CD4-positive, CD25-positive, alpha-beta regulatory T cell (primary cell): ENCODE measurements around the gene PLCB1. TPM values are rescaled to one million over a fixed set of nuclear protein-coding genes. Genes with fewer than 3 reads are reported as not detected.
"Not testable (repeated sequence)": the region's sequence is repeated elsewhere in the genome, so short reads cannot be mapped to it uniquely, and the experiment has no call there.

ENCODE experiments used
- ATAC-seq, 2 donors: fragments of 150-1000 bp; cut with Tn5 transposase; one replicate each; pipeline ENCODE4 v1.10.0; 2021; ENCODE audit warnings: low read depth in 2 of 2, moderate number of reproducible peaks in 2 of 2, moderate library complexity in 1 of 2
- DNase-seq, 3 donors: peaks; one replicate each; pipeline versions ENCODE4 v3.0.0 to v3.0.0-alpha.2; 2012 to 2022; ENCODE audit warnings: mixed read lengths in 1 of 3
- H3K27ac ChIP-seq: one replicate; pipeline ENCODE4 v1.7.0; 2013; ENCODE audit warnings: mild to moderate bottlenecking, low read length; ENCODE audit not compliant: insufficient read depth, poor library complexity, severe bottlenecking
- H3K27me3 ChIP-seq: one replicate; pipeline ENCODE4 v1.7.0; 2013; ENCODE audit warnings: low read length; ENCODE audit not compliant: control insufficient read depth, insufficient read depth
- H3K36me3 ChIP-seq: one replicate; pipeline ENCODE4 v1.7.0; 2013; ENCODE audit warnings: mild to moderate bottlenecking, low read length, moderate library complexity; ENCODE audit not compliant: control insufficient read depth, insufficient read depth
- H3K4me1 ChIP-seq: 2 replicates; pipeline ENCODE4 v1.7.0; 2013; ENCODE audit warnings: mild to moderate bottlenecking, low read length; ENCODE audit not compliant: insufficient read depth, control insufficient read depth, poor library complexity, severe bottlenecking
- H3K4me3 ChIP-seq: one replicate; pipeline ENCODE4 v1.7.0; 2013; ENCODE audit warnings: low read depth, mild to moderate bottlenecking, low read length, moderate library complexity
- H3K9me3 ChIP-seq, 2 experiments: 1 replicate in 1 of 2; 2 replicates in 1 of 2; pipeline ENCODE4 v1.7.0; 2013; ENCODE audit warnings: low read length in 2 of 2, mild to moderate bottlenecking in 1 of 2, moderate library complexity in 1 of 2; ENCODE audit not compliant: control insufficient read depth in 2 of 2
- H3K27ac Mint-ChIP-seq, 3 donors: one replicate each; pipeline ENCODE4 v1.8.0; 2020 to 2022; ENCODE audit warnings: mild to moderate bottlenecking in 3 of 3, mixed read lengths in 3 of 3, moderate library complexity in 2 of 3
- H3K27me3 Mint-ChIP-seq: one replicate; pipeline ENCODE4 v1.8.0; 2022; ENCODE audit warnings: mild to moderate bottlenecking, mixed read lengths
- H3K36me3 Mint-ChIP-seq: one replicate; pipeline ENCODE4 v1.8.0; 2020; ENCODE audit warnings: mixed read lengths
- H3K4me1 Mint-ChIP-seq, 4 donors: one replicate each; pipeline ENCODE4 v1.8.0; 2020 to 2022; ENCODE audit warnings: mixed read lengths in 4 of 4, mild to moderate bottlenecking in 1 of 4
- H3K4me3 Mint-ChIP-seq, 4 donors: one replicate each; pipeline ENCODE4 v1.8.0; 2020 to 2022; ENCODE audit warnings: mild to moderate bottlenecking in 4 of 4, mixed read lengths in 4 of 4, moderate library complexity in 3 of 4
- H3K9me3 Mint-ChIP-seq, 7 donors: one replicate each; pipeline ENCODE4 v1.8.0; 2020 to 2022; ENCODE audit warnings: mixed read lengths in 7 of 7, mild to moderate bottlenecking in 3 of 7, moderate library complexity in 2 of 7
- polyA plus RNA-seq, 4 donors: library from polyadenylated mRNA; unstranded; fragments of 300-500 nt; fragmentation: Illumina TruSeq; gene quantifications; one replicate each; pipeline ENCODE4 v1.2.3, GENCODE V29; 2021
- total RNA-seq: library from RNA; stranded (reverse); gene quantifications from one replicate; pipeline ENCODE4 v1.2.3, GENCODE V29; 2022

The PLCB1 gene
- total and polyA plus RNA-seq, 5 donors from 2014 or later: 0.17 to 1.8 (median 0.44) TPM; not detected in 2

DNA sequence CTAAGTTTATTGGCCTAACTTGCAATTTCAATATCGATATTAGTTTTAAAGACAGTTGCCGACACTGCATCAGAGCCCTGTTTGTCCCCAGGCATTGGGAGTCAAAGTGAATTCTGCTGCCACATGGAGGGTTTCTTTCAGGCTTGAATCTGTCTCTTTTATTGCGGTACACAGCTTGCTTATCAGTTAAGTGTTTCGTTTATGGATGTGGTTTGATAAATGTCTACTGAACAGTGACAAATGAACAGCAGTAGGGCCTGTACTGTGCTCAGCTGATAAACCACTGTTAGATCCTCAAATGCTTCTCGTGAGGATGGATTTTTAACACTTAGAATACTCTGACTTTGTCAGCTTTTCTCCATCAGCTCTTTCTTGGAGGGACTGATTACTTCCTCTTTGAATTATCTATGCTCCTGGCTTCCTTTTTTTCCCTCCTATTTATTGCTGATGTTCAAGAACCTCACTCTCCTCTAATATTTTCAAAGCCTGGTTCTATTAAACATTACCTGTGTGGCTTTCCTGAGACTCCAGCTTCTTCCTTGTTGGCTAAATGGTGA is 240.8 kb downstream of the PLCB1 start:
- H3K4me3 Mint-ChIP-seq: no peak overlapping the region
- H3K9me3 ChIP-seq: no peaks in the 10 kb centered on the region
- H3K27me3 ChIP-seq: no peaks in the 10 kb centered on the region
- no peak overlapping the region for H3K27ac Mint-ChIP-seq
- H3K9me3 Mint-ChIP-seq: peaks cover 0 to 2% (median 0%) of the 10 kb centered on the region in 7 donors
- H3K27me3 Mint-ChIP-seq: peaks cover 4% of the 10 kb centered on the region
- no peaks in the 10 kb centered on the region for H3K4me1 ChIP-seq
- no peaks in the 10 kb centered on the region for H3K36me3 ChIP-seq
- DNase-seq: no peak
- no peaks in the 10 kb centered on the region for H3K4me1 Mint-ChIP-seq
- no peak for ATAC-seq
- no peak overlapping the region for H3K27ac ChIP-seq
- H3K4me3 ChIP-seq: no peak overlapping the region
- H3K36me3 Mint-ChIP-seq: no peaks in the 10 kb centered on the region

DNA sequence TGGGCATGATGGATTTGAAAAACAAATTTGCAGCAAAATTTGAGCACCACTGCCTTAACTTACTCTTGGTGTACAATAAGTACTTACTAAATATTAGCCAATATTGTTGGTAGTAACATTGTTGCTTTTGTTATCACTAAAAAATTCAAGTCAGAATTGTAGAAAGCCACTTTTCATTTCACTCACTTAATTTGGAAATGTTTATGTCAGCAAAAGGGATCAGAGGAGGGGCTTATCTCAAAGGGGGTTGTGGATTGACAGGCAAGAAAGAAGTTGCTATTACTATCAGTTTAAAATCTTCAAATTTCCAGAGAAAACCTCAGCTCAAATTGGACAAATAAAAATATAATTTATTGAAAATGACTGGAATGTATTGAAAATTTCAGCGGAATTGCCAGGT is 241.5 kb downstream of the PLCB1 start:
- H3K9me3 Mint-ChIP-seq: peaks cover 0 to 2% (median 0%) of the 10 kb centered on the region in 7 donors
- peaks cover 4% of the 10 kb centered on the region for H3K27me3 Mint-ChIP-seq
- Histone ChIP-seq H3K4me3 (no peak overlapping the region), H3K4me1 (no peaks in the 10 kb centered on the region), H3K9me3 (no peaks in the 10 kb centered on the region), H3K36me3 (no peaks in the 10 kb centered on the region), H3K27me3 (no peaks in the 10 kb centered on the region), H3K27ac (no peak overlapping the region)
- no peaks in the 10 kb centered on the region for H3K36me3 Mint-ChIP-seq
- no peak overlapping the region for H3K27ac Mint-ChIP-seq
- no peaks in the 10 kb centered on the region for H3K4me1 Mint-ChIP-seq
- ATAC-seq: no peak
- no peak for DNase-seq
- no peak overlapping the region for H3K4me3 Mint-ChIP-seq

DNA sequence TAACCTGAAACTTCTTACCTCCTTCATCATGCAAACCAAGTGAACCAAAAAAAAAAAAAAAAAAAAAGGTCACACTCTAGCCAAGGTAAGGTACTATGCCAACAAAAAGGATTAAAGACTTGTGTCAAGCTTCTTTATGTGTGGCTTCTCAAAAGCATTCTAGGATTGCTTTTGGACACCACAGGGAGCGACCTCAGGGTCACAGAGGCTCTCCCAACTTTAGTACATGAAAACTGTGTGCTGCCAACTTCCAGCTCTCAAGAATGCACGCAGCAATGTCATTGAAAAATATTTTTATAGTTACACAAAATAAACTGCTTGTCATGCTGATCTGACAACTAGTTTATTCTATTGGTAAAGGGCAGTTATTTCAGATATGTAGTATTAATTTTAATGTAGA is 243.8 kb downstream of the PLCB1 start:
- H3K27ac ChIP-seq: no peak overlapping the region
- H3K36me3 Mint-ChIP-seq: no peaks in the 10 kb centered on the region
- H3K4me3 Mint-ChIP-seq: no peak overlapping the region
- ATAC-seq: no peak
- H3K4me1 Mint-ChIP-seq: no peaks in the 10 kb centered on the region
- peaks cover 4% of the 10 kb centered on the region for H3K27me3 Mint-ChIP-seq
- H3K36me3 ChIP-seq: no peaks in the 10 kb centered on the region
- no peak overlapping the region for H3K4me3 ChIP-seq
- H3K9me3 ChIP-seq: no peaks in the 10 kb centered on the region
- DNase-seq: no peak
- H3K4me1 ChIP-seq: no peaks in the 10 kb centered on the region
- H3K9me3 Mint-ChIP-seq: peaks cover 0 to 3% (median 0%) of the 10 kb centered on the region in 7 donors
- H3K27ac Mint-ChIP-seq: no peak overlapping the region
- no peaks in the 10 kb centered on the region for H3K27me3 ChIP-seq

DNA sequence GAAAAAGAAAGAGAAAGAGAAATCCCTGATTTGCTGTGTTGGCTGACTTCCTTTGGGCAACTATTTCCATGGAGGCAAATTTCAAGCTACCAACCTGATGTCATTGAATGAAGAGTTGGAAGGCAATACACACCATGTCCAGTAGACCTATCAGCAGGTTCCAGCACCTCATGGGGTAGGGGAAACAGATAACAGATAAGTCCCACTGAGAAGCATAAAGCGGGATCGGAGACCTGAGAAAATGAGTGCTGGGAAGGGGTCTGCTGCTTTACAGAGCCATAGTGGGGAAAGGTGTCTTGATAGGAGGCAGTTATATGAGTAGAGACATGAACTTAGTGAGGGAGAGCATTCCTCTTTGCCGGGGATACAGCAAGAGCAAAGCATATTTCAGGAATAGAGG is 244.9 kb downstream of the PLCB1 start:
- Histone ChIP-seq H3K27me3 (no peaks in the 10 kb centered on the region), H3K9me3 (no peaks in the 10 kb centered on the region), H3K27ac (no peak overlapping the region), H3K4me1 (no peaks in the 10 kb centered on the region), H3K36me3 (no peaks in the 10 kb centered on the region), H3K4me3 (no peak overlapping the region)
- DNase-seq: no peak
- Mint-ChIP-seq H3K9me3 (peaks cover 0 to 3% (median 0%) of the 10 kb centered on the region in 7 donors), H3K27ac (no peak overlapping the region), H3K4me3 (no peak overlapping the region), H3K4me1 (no peaks in the 10 kb centered on the region), H3K27me3 (peaks cover 4% of the 10 kb centered on the region), H3K36me3 (no peaks in the 10 kb centered on the region)
- ATAC-seq: no peak

DNA sequence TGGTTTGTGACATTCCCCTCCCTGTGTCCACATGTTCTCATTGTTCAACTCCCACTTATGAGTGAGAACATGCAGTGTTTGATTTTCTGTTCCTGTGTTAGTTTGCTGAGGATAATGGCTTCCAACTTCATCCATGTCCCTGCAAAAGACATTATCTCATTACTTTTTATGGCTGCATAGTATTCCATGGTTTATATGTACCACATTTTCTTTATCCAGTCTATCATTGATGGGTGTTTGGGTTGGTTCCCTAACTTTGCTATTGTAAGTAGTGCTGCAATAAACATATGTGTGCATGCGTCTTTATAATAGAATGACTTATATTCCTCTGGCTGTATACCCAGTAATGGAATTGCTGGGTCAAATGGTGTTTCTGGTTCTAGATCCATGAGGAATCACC is 247.1 kb downstream of the PLCB1 start:
- not testable (repeated sequence) for H3K36me3 Mint-ChIP-seq, H3K9me3 Mint-ChIP-seq, H3K9me3 ChIP-seq, ATAC-seq, DNase-seq, H3K4me1 ChIP-seq, H3K4me3 ChIP-seq, H3K4me3 Mint-ChIP-seq, H3K27me3 Mint-ChIP-seq, H3K4me1 Mint-ChIP-seq, H3K27ac Mint-ChIP-seq, H3K36me3 ChIP-seq, H3K27ac ChIP-seq, H3K27me3 ChIP-seq

DNA sequence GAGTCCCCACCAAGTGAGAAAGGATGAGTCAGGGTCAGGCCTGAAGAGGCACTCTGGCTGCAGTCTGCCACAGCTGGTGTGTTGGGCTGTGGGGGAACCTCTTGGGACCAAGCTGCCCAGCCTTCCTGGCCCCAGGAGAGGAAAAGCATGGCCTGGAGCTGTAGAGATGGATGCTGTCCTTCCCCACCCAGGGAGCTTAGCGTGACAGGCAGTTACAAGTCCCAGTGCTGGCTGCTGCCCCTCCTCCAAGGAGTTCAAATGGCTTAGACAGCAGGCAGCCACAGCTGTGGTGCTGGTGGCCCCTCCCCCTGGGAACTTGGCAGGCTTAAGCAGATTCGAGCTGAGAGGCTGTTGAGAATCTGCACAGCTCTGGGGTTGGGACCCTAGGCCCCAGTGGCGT is 253.2 kb downstream of the PLCB1 start:
- Mint-ChIP-seq H3K4me1 (no peaks in the 10 kb centered on the region), H3K9me3 (peaks cover 0 to 2% (median 0%) of the 10 kb centered on the region in 7 donors), H3K27me3 (peaks cover 6% of the 10 kb centered on the region), H3K36me3 (no peaks in the 10 kb centered on the region), H3K4me3 (no peak overlapping the region), H3K27ac (no peak overlapping the region)
- DNase-seq (no peak), ATAC-seq (no peak)
- H3K9me3 ChIP-seq: no peaks in the 10 kb centered on the region
- H3K27me3 ChIP-seq: no peaks in the 10 kb centered on the region
- no peak overlapping the region for H3K27ac ChIP-seq
- H3K4me3 ChIP-seq: no peak overlapping the region
- no peaks in the 10 kb centered on the region for H3K36me3 ChIP-seq
- no peaks in the 10 kb centered on the region for H3K4me1 ChIP-seq

DNA sequence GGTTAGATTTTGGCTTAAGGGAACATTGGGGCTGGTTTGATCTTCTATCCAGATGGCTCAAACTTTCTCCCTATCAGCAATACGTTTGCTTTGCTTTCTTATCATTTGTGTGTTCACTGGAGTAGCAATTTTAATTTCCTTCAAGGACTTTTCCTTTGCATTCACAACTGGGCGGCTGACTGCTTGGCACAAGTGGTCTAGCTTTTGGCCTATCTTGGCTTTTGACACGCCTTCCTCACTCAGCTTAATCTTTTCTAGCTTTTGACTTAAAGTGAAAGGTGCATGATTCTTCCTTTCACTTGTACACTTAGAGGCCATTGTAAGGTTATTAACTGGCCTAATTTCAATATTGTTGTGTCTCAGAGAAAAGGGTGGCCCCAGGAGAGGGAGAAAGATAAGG is 254.9 kb downstream of the PLCB1 start:
- H3K27me3 Mint-ChIP-seq: peaks cover 6% of the 10 kb centered on the region
- Histone ChIP-seq H3K4me3 (no peak overlapping the region), H3K27me3 (no peaks in the 10 kb centered on the region), H3K36me3 (no peaks in the 10 kb centered on the region), H3K9me3 (no peaks in the 10 kb centered on the region), H3K4me1 (no peaks in the 10 kb centered on the region), H3K27ac (no peak overlapping the region)
- H3K9me3 Mint-ChIP-seq: peaks cover 0 to 2% (median 0%) of the 10 kb centered on the region in 7 donors
- ATAC-seq (no peak), DNase-seq (no peak)
- no peak overlapping the region for H3K4me3 Mint-ChIP-seq
- no peaks in the 10 kb centered on the region for H3K4me1 Mint-ChIP-seq
- H3K36me3 Mint-ChIP-seq: no peaks in the 10 kb centered on the region
- no peak overlapping the region for H3K27ac Mint-ChIP-seq

DNA sequence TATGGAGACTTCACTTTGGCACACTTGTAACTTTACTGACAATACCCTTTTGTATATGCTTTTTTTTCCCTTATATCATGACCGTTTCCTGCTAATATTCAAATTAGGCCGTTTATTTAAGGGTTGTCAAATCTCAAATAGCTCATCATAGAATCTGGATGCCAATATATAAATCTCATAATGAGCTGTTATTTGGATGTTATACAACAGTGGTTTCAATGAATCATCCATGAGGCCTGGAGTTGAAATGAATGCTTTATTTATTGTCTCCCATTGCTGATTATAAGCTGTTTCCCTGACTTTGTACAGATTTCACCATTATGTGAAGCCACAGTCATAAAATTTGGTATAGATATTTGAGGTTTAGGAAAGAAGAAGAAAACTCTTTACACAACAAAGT is 256.1 kb downstream of the PLCB1 start:
- ATAC-seq (no peak), DNase-seq (no peak)
- H3K36me3 Mint-ChIP-seq: no peaks in the 10 kb centered on the region
- H3K4me3 Mint-ChIP-seq: no peak overlapping the region
- Histone ChIP-seq H3K27ac (no peak overlapping the region), H3K4me3 (no peak overlapping the region), H3K4me1 (no peaks in the 10 kb centered on the region), H3K36me3 (no peaks in the 10 kb centered on the region), H3K9me3 (no peaks in the 10 kb centered on the region), H3K27me3 (no peaks in the 10 kb centered on the region)
- H3K4me1 Mint-ChIP-seq: no peaks in the 10 kb centered on the region
- H3K9me3 Mint-ChIP-seq: peaks cover 0 to 2% (median 0%) of the 10 kb centered on the region in 7 donors
- no peak overlapping the region for H3K27ac Mint-ChIP-seq
- peaks cover 6% of the 10 kb centered on the region for H3K27me3 Mint-ChIP-seq
